OCI-LY7 (cell line): ENCODE results near the gene TOP3A. TPM values are rescaled to one million over a fixed set of nuclear protein-coding genes. Genes with fewer than 3 reads are reported as not detected.

Experiments
- BruUV-seq: library from RNA; stranded (reverse); fragments of 400-500 nt; replicated peaks from 2 replicates; lab custom pipeline; 2021; lab: Mats Ljungman, UMichigan
- CTCF ChIA-PET: fragments of 300-600 bp; sonication (Branson Sonifier 250); formaldehyde crosslinking; loops from one replicate; lab custom pipeline; 2022; ENCODE audit warnings: antibody characterized with exemption; ENCODE audit not compliant: unreplicated experiment; lab: Charles Lee
- POLR2A ChIA-PET: fragments of 300-600 bp; sonication (Branson Sonifier 250); formaldehyde crosslinking; loops from one replicate; lab custom pipeline; 2022; ENCODE audit warnings: antibody characterized with exemption; lab: Charles Lee
- DNase-seq: peaks from one replicate; pipeline ENCODE4 v3.0.0-alpha.2; 2015; ENCODE audit warnings: low spot score
- H2AFZ ChIP-seq: fragments of 200-600 bp; sonication (generic), shearing (Covaris generic); 2 replicates; pipeline ENCODE4 v1.6.1; 2014; ENCODE audit warnings: mild to moderate bottlenecking, antibody characterized with exemption, low read length, moderate library complexity
- H3K27ac ChIP-seq: fragments of 200-600 bp; sonication (generic); 2 replicates; pipeline ENCODE4 v1.5.1; 2014; ENCODE audit warnings: mixed run types, low read depth, mild to moderate bottlenecking, moderate library complexity, low read length, inconsistent platforms; ENCODE audit not compliant: poor library complexity, severe bottlenecking
- H3K36me3 ChIP-seq: fragments of 200-600 bp; sonication (generic); 2 replicates; pipeline ENCODE4 v1.6.1; 2014; ENCODE audit warnings: mild to moderate bottlenecking, antibody characterized with exemption, low read length, moderate library complexity, mixed read lengths; ENCODE audit not compliant: insufficient read depth
- H3K4me1 ChIP-seq: fragments of 200-600 bp; sonication (generic); 2 replicates; pipeline ENCODE4 v1.5.1; 2014; ENCODE audit warnings: mild to moderate bottlenecking, low read length; ENCODE audit not compliant: insufficient read depth, poor library complexity, severe bottlenecking
- H3K4me2 ChIP-seq: fragments of 200-600 bp; sonication (generic); 2 replicates; pipeline ENCODE4 v1.6.1; 2014; ENCODE audit warnings: mild to moderate bottlenecking, low read length
- H3K4me3 ChIP-seq: fragments of 200-600 bp; sonication (generic); 2 replicates; pipeline ENCODE4 v1.5.1; 2014; ENCODE audit warnings: mild to moderate bottlenecking, low read depth, low read length; ENCODE audit not compliant: poor library complexity, severe bottlenecking
- H3K79me2 ChIP-seq: fragments of 200-600 bp; sonication (generic); 2 replicates; pipeline ENCODE4 v1.6.1; 2016; ENCODE audit warnings: low read depth, mild to moderate bottlenecking, low read length, moderate library complexity, mixed read lengths; ENCODE audit not compliant: insufficient read depth
- H3K9me2 ChIP-seq: fragments of 200-600 bp; sonication (generic); 2 replicates; pipeline ENCODE4 v1.6.1; 2016; ENCODE audit warnings: mild to moderate bottlenecking, low read length, mixed read lengths; ENCODE audit not compliant: insufficient read depth
- H3K9me3 ChIP-seq: fragments of 200-600 bp; sonication (generic); 2 replicates; pipeline ENCODE4 v1.6.1; 2014; ENCODE audit warnings: mild to moderate bottlenecking, mixed run types, low read length, mixed read lengths
- H4K20me1 ChIP-seq: fragments of 200-600 bp; sonication (generic); 2 replicates; pipeline ENCODE4 v1.6.1; 2014; ENCODE audit warnings: mild to moderate bottlenecking, antibody characterized with exemption, low read length, moderate library complexity, mixed read lengths; ENCODE audit not compliant: insufficient read depth
- CTCF ChIP-seq: fragments of 200-600 bp; sonication (generic); conservative IDR thresholded peaks from 2 replicates; pipeline ENCODE4 v1.5.1; 2014; ENCODE audit warnings: mild to moderate bottlenecking, antibody characterized with exemption, low read length, moderate library complexity, mixed read lengths
- EZH2phosphoT487 ChIP-seq: fragments of 200-600 bp; sonication (generic); IDR thresholded peaks from 2 replicates; pipeline ENCODE4 v1.6.1; 2018; ENCODE audit warnings: low read depth, borderline replicate concordance, mild to moderate bottlenecking, mixed run types, antibody characterized with exemption, low read length, moderate library complexity, mixed read lengths
- intact Hi-C: fragments of 100-400 bp; cut with micrococcal nuclease; formaldehyde crosslinking; loops from one replicate; pipeline ENCODE4 v1.10.0; 2022; ENCODE audit not compliant: unreplicated experiment
- total RNA-seq, 2 experiments: library from RNA; depleted of rRNA in 1 of 2; stranded (reverse); fragments of >200 nt in 1 of 2; shearing (Covaris generic) in 1 of 2; gene quantifications; 2 replicates each; pipeline ENCODE4 v1.2.3, GENCODE V29; 2014 to 2022

The TOP3A gene
- total RNA-seq, 2 experiments from 2014 or later: 48.3 to 64.4 TPM

GRCh38 chr17:18246109-18246725, 68.6 kb downstream of the TOP3A start:
- CTCF ChIA-PET: no interaction called here
- no peak overlapping the region for H3K4me2 ChIP-seq
- H2AFZ ChIP-seq: no peak overlapping the region
- no peaks in the 10 kb centered on the region for H3K9me3 ChIP-seq
- DNase-seq: no peak
- H4K20me1 ChIP-seq: no peaks in the 10 kb centered on the region
- BruUV-seq: no TSS peak
- TF ChIP-seq CTCF: no peak
- no peak for TF ChIP-seq EZH2phosphoT487
- H3K9me2 ChIP-seq: no peaks in the 10 kb centered on the region
- POLR2A ChIA-PET: no interaction called here
- intact Hi-C loops: loop anchor here (5.0 kb wide), 1 partner anchor 71 kb away; the partner anchor contains the start of gene SMCR8
- no peak overlapping the region for H3K4me3 ChIP-seq
- H3K36me3 ChIP-seq: peaks cover 56% of the 10 kb centered on the region
- no peaks in the 10 kb centered on the region for H3K4me1 ChIP-seq
- H3K27ac ChIP-seq: no peak overlapping the region
- no peaks in the 10 kb centered on the region for H3K79me2 ChIP-seq

- no peak overlapping the region for H3K4me2 ChIP-seq
- no peaks in the 10 kb centered on the region for H3K79me2 ChIP-seq
- ChIA-PET CTCF (no interaction called here), POLR2A (no interaction called here)
- no peak overlapping the region for H2AFZ ChIP-seq
- BruUV-seq: TSS peak; percentile 93
- no peaks in the 10 kb centered on the region for H3K4me1 ChIP-seq
- H3K36me3 ChIP-seq: peaks cover 45% of the 10 kb centered on the region; the same call in 1 of the 2 replicates
- intact Hi-C loops: loop anchor here (5.0 kb wide), 1 partner anchor 72 kb away; the partner anchor contains the start of gene SMCR8
- H3K9me3 ChIP-seq: no peaks in the 10 kb centered on the region
- H3K4me3 ChIP-seq: no peak overlapping the region
- DNase-seq: no peak
- H3K9me2 ChIP-seq: no peaks in the 10 kb centered on the region
- TF ChIP-seq EZH2phosphoT487 (no peak), CTCF (no peak)
- no peak overlapping the region for H3K27ac ChIP-seq
- H4K20me1 ChIP-seq: no peaks in the 10 kb centered on the region
Measured at GRCh38 chr17:18245038-18245776, 69.6 kb downstream of the TOP3A start.
